GM23248 (cell line): ENCODE measurements around the gene PNMA1. TPM values are rescaled to one million over a fixed set of nuclear protein-coding genes. Genes with fewer than 3 reads are reported as not detected.

ENCODE experiments used
- DNase-seq: peaks from one replicate; pipeline ENCODE4 v3.0.0-alpha.2; 2015
- H2AFZ ChIP-seq: fragments of 200-600 bp; sonication (generic); 2 replicates; pipeline ENCODE4 v1.6.1; 2016; ENCODE audit warnings: antibody characterized with exemption
- H3F3A ChIP-seq: fragments of 200-600 bp; sonication (generic); 2 replicates; pipeline ENCODE4 v1.6.1; 2016; ENCODE audit warnings: mild to moderate bottlenecking, antibody characterized with exemption, mixed run types; ENCODE audit not compliant: insufficient read depth
- H3K27ac ChIP-seq: fragments of 200-600 bp; sonication (generic); 2 replicates; pipeline ENCODE4 v1.5.1; 2016; ENCODE audit warnings: mild to moderate bottlenecking
- H3K27me3 ChIP-seq: fragments of 200-600 bp; sonication (generic); replicated peaks from 2 replicates; pipeline ENCODE4 v1.6.1; 2016; ENCODE audit warnings: mild to moderate bottlenecking; ENCODE audit not compliant: insufficient read depth
- H3K36me3 ChIP-seq: fragments of 200-600 bp; sonication (generic); 2 replicates; pipeline ENCODE4 v1.6.1; 2016; ENCODE audit warnings: low read depth, mild to moderate bottlenecking
- H3K4me1 ChIP-seq: fragments of 200-600 bp; sonication (generic); 2 replicates; pipeline ENCODE4 v1.6.1; 2016; ENCODE audit warnings: mild to moderate bottlenecking; ENCODE audit not compliant: insufficient read depth
- H3K4me2 ChIP-seq: fragments of 200-600 bp; sonication (generic); one replicate; pipeline ENCODE4 v1.6.1; 2016; ENCODE audit warnings: mild to moderate bottlenecking; ENCODE audit not compliant: unreplicated experiment
- H3K4me3 ChIP-seq: fragments of 200-600 bp; sonication (generic); 2 replicates; pipeline ENCODE4 v1.5.1; 2016; ENCODE audit warnings: mild to moderate bottlenecking
- H3K79me2 ChIP-seq: fragments of 200-600 bp; sonication (generic); 2 replicates; pipeline ENCODE4 v1.6.1; 2016; ENCODE audit warnings: mild to moderate bottlenecking; ENCODE audit not compliant: insufficient read depth
- H3K9ac ChIP-seq: fragments of 200-600 bp; sonication (generic); 2 replicates; pipeline ENCODE4 v1.6.1; 2016; ENCODE audit warnings: mild to moderate bottlenecking
- H3K9me2 ChIP-seq: fragments of 200-600 bp; sonication (generic); 2 replicates; pipeline ENCODE4 v1.6.1; 2016; ENCODE audit warnings: mixed run types, mild to moderate bottlenecking, moderate library complexity; ENCODE audit not compliant: insufficient read depth
- H3K9me3 ChIP-seq: fragments of 200-600 bp; sonication (generic); one replicate; pipeline ENCODE4 v1.6.1; 2017; ENCODE audit warnings: low read depth
- H4K20me1 ChIP-seq: fragments of 200-600 bp; sonication (generic); 2 replicates; pipeline ENCODE4 v1.6.0; 2016; ENCODE audit not compliant: insufficient read depth
- EZH2 ChIP-seq: fragments of 200-600 bp; sonication (generic); IDR thresholded peaks from 2 replicates; pipeline ENCODE4 v1.6.1; 2018; ENCODE audit warnings: antibody characterized with exemption, mild to moderate bottlenecking; ENCODE audit not compliant: insufficient read depth, poor library complexity, severe bottlenecking
- EZH2phosphoT487 ChIP-seq: fragments of 200-600 bp; sonication (generic); IDR thresholded peaks from 2 replicates; pipeline ENCODE4 v1.6.1; 2018; ENCODE audit warnings: antibody characterized with exemption, moderate library complexity, mild to moderate bottlenecking, low read depth; ENCODE audit not compliant: insufficient read depth
- WGBS, 2 experiments: methylation state at CpG; one replicate each; pipeline ENCODE4 v1.1.6; 2015 to 2017; ENCODE audit warnings: low lambda C conversion rate in 2 of 2, low coverage in 1 of 2; ENCODE audit errors: missing lambda C conversion rate in 2 of 2; 5-methylcytosine and 5-hydroxymethylcytosine counted together
- in situ Hi-C: fragments of 300-500 bp; cut with MboI; formaldehyde crosslinking; loops from 2 replicates; pipeline ENCODE4 v1.15.0; 2020
- polyA plus RNA-seq: library from polyadenylated mRNA; unstranded; fragments of >200 nt; fragmentation: Nextera tagmentation; extraction: Ambion mirVana; gene quantifications from 2 replicates; pipeline ENCODE4 v1.2.1, GENCODE V29; 2016
- total RNA-seq: library from RNA; depleted of rRNA; stranded (reverse); fragments of >200 nt; shearing (Covaris generic); gene quantifications from 2 replicates; pipeline ENCODE4 v1.2.3, GENCODE V29; 2014

Gene PNMA1
- total and polyA plus RNA-seq, 2 experiments from 2014 or later: 14.2 to 64.7 TPM

GRCh38 chr14:73739174-73739898 lies 25.2 kb upstream of the PNMA1 start:
- H3K9me3 ChIP-seq: no peaks in the 10 kb centered on the region
- no peak overlapping the region for H3K4me2 ChIP-seq
- peaks cover 6% of the 10 kb centered on the region; the same call in 1 of the 2 replicates for H4K20me1 ChIP-seq
- in situ Hi-C loops: loop anchor here (10.0 kb wide), 1 partner anchor 85 kb away; no protein-coding TSS in a partner anchor
- H3K4me1 ChIP-seq: peaks cover 37% of the 10 kb centered on the region
- H3K4me3 ChIP-seq: no peak overlapping the region
- H3K9ac ChIP-seq: no peak overlapping the region
- no peaks in the 10 kb centered on the region for H3K27me3 ChIP-seq
- DNase-seq: no peak
- H2AFZ ChIP-seq: no peak overlapping the region
- TF ChIP-seq EZH2 (no peak), EZH2phosphoT487 (no peak)
- H3K79me2 ChIP-seq: peaks cover 97% of the 10 kb centered on the region
- peaks cover 12% of the 10 kb centered on the region; the same call in 1 of the 2 replicates for H3F3A ChIP-seq
- H3K9me2 ChIP-seq: no peaks in the 10 kb centered on the region
- H3K36me3 ChIP-seq: peaks cover 21% of the 10 kb centered on the region
- no peak overlapping the region for H3K27ac ChIP-seq
- WGBS, 2 experiments: 82 to 84% methylated on average over 21 of the region's 21 CpGs

- Histone ChIP-seq H3K4me3 (no peak overlapping the region), H3K9ac (no peak overlapping the region), H3K79me2 (peaks cover 96% of the 10 kb centered on the region), H3K36me3 (peaks cover 24% of the 10 kb centered on the region), H3K4me2 (no peak overlapping the region), H3K9me3 (no peaks in the 10 kb centered on the region), H2AFZ (no peak overlapping the region), H3K9me2 (no peaks in the 10 kb centered on the region), H3K27me3 (no peaks in the 10 kb centered on the region), H3K27ac (no peak overlapping the region), H4K20me1 (peaks cover 4% of the 10 kb centered on the region; the same call in 1 of the 2 replicates), H3K4me1 (peaks cover 32% of the 10 kb centered on the region), H3F3A (peaks cover 12% of the 10 kb centered on the region; the same call in 1 of the 2 replicates)
- no peak for DNase-seq
- TF ChIP-seq EZH2: no peak
- TF ChIP-seq EZH2phosphoT487: no peak
- 93% methylated on average over 19 to 22 of the region's 22 CpGs for WGBS, 2 experiments
- in situ Hi-C loops: loop anchor here (10.0 kb wide), 1 partner anchor 86 kb away; no protein-coding TSS in a partner anchor
Measured at GRCh38 chr14:73738518-73739173, 24.5 kb upstream of the PNMA1 start.

DNA sequence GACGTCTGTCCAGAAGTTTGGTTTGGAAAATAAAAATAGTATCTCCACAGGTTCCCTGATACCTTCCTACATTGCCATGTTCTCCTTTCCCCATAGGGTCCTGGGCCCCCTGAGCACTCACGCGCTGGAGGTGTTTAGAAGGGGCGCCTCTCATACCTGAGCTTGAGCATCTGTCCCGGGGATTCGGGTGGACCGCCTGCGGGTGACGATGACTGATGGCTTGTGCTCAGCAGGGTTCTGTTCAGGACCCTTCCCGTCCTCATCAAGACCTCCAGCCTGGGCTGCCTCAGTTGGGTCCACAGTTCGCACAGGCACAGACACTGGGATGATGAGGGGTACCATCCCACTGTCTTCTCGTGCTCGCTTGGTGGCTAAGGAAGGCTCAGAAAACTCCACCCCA lies 22.7 kb upstream of the PNMA1 start:
- no peak overlapping the region for H3K4me2 ChIP-seq
- H3K9ac ChIP-seq: no peak overlapping the region
- no peak for DNase-seq
- H3K4me1 ChIP-seq: peaks cover 16% of the 10 kb centered on the region
- H3K9me3 ChIP-seq: no peaks in the 10 kb centered on the region
- peaks cover 24% of the 10 kb centered on the region for H3K36me3 ChIP-seq
- no peak overlapping the region for H2AFZ ChIP-seq
- no peaks in the 10 kb centered on the region; the same call in 1 of the 2 replicates for H4K20me1 ChIP-seq
- no peaks in the 10 kb centered on the region for H3K9me2 ChIP-seq
- H3K79me2 ChIP-seq: peaks cover 93% of the 10 kb centered on the region
- 83% methylated on average over 13 of the region's 13 CpGs for WGBS, 2 experiments
- peaks cover 9% of the 10 kb centered on the region; the same call in 1 of the 2 replicates for H3F3A ChIP-seq
- TF ChIP-seq EZH2 (no peak), EZH2phosphoT487 (no peak)
- H3K27ac ChIP-seq: no peak overlapping the region
- in situ Hi-C loops: loop anchor here (10.0 kb wide), 1 partner anchor 88 kb away; no protein-coding TSS in a partner anchor
- no peaks in the 10 kb centered on the region for H3K27me3 ChIP-seq
- no peak overlapping the region for H3K4me3 ChIP-seq

GRCh38 chr14:73732006-73732405 lies 17.8 kb upstream of the PNMA1 start:
- Histone ChIP-seq H3K4me2 (no peak overlapping the region), H3F3A (peaks cover 10% of the 10 kb centered on the region), H3K9me3 (no peaks in the 10 kb centered on the region), H3K9ac (no peak overlapping the region), H2AFZ (no peak overlapping the region), H3K4me3 (no peak overlapping the region), H3K79me2 (peaks cover 93% of the 10 kb centered on the region), H3K9me2 (no peaks in the 10 kb centered on the region), H3K27ac (no peak overlapping the region), H3K27me3 (no peaks in the 10 kb centered on the region), H4K20me1 (no peaks in the 10 kb centered on the region), H3K4me1 (0 out of 2 replicates have a peak, but pooled peaks cover 7% of the 10 kb centered on the region), H3K36me3 (peaks cover 33% of the 10 kb centered on the region)
- in situ Hi-C loops: loop anchor here (10.0 kb wide), 1 partner anchor 93 kb away; no protein-coding TSS in a partner anchor
- TF ChIP-seq EZH2 (no peak), EZH2phosphoT487 (no peak)
- no peak for DNase-seq
- 64% methylated on average over 3 of the region's 3 CpGs for WGBS, 2 experiments
